PC-3 (cell line): ENCODE measurements around the gene EDN3. TPM values are rescaled to one million over a fixed set of nuclear protein-coding genes. Genes with fewer than 3 reads are reported as not detected.

Source experiments
- ATAC-seq: fragments of 200-7000 bp; cut with Tn5 transposase; 2 replicates; pipeline ENCODE4 v1.9.1; 2020; ENCODE audit warnings: mild to moderate bottlenecking, moderate library complexity
- BruUV-seq: library from RNA; stranded (reverse); fragments of 400-500 nt; replicated peaks from 2 replicates; lab custom pipeline; 2021; lab: Mats Ljungman, UMichigan
- CTCF ChIA-PET: fragments of 300-600 bp; sonication (Branson Sonifier 250); formaldehyde crosslinking; loops from one replicate; lab custom pipeline; 2022; ENCODE audit warnings: antibody characterized with exemption; lab: Charles Lee
- POLR2A ChIA-PET: fragments of 300-600 bp; sonication (Branson Sonifier 250); formaldehyde crosslinking; loops from one replicate; lab custom pipeline; 2022; ENCODE audit warnings: antibody characterized with exemption; ENCODE audit not compliant: unreplicated experiment; lab: Charles Lee
- DNase-seq: peaks from one replicate; pipeline ENCODE4 v3.0.0-alpha.2; 2015
- H2AFZ ChIP-seq: fragments of 300-600 bp; sonication (generic); 2 replicates; pipeline ENCODE4 v1.6.0; 2016; ENCODE audit warnings: antibody characterized with exemption, low read length
- H3F3A ChIP-seq: fragments of 300-600 bp; sonication (generic); one replicate; pipeline ENCODE4 v1.6.0; 2017; ENCODE audit warnings: antibody characterized with exemption, low read length, control low read depth, mild to moderate bottlenecking; ENCODE audit not compliant: unreplicated experiment
- H3K27ac ChIP-seq: fragments of 300-600 bp; sonication (generic); 2 replicates; pipeline ENCODE4 v1.5.1; 2016; ENCODE audit warnings: mild to moderate bottlenecking, low read length
- H3K27me3 ChIP-seq: fragments of 300-600 bp; sonication (generic); 2 replicates; pipeline ENCODE4 v1.6.1; 2016; ENCODE audit warnings: low read length, mixed read lengths
- H3K36me3 ChIP-seq: fragments of 300-600 bp; sonication (generic); 2 replicates; pipeline ENCODE4 v1.6.1; 2016; ENCODE audit warnings: low read depth, mixed run types, low read length, mixed read lengths
- H3K4me1 ChIP-seq: fragments of 300-600 bp; sonication (generic); 2 replicates; pipeline ENCODE4 v1.5.1; 2016; ENCODE audit warnings: low read length; ENCODE audit not compliant: insufficient read depth
- H3K4me2 ChIP-seq: fragments of 300-600 bp; sonication (generic); 2 replicates; pipeline ENCODE4 v1.6.0; 2016; ENCODE audit warnings: low read length
- H3K4me3 ChIP-seq: fragments of 300-600 bp; sonication (generic); 2 replicates; pipeline ENCODE4 v1.5.1; 2016; ENCODE audit warnings: mild to moderate bottlenecking, low read length, mixed read lengths
- H3K79me2 ChIP-seq: fragments of 300-600 bp; sonication (generic); 2 replicates; pipeline ENCODE4 v1.6.1; 2017; ENCODE audit warnings: low read length, mixed read lengths
- H3K9ac ChIP-seq: fragments of 300-600 bp; sonication (generic); 2 replicates; pipeline ENCODE4 v1.6.0; 2016; ENCODE audit warnings: mild to moderate bottlenecking, low read length
- H3K9me2 ChIP-seq: fragments of 300-600 bp; sonication (generic); replicated peaks from 2 replicates; pipeline ENCODE4 v1.6.1; 2016; ENCODE audit warnings: mixed run types, low read length, mixed read lengths
- H3K9me3 ChIP-seq: fragments of 300-600 bp; sonication (generic); 2 replicates; pipeline ENCODE4 v1.6.1; 2016; ENCODE audit warnings: low read length, mixed read lengths
- H4K20me1 ChIP-seq: fragments of 300-600 bp; sonication (generic); 2 replicates; pipeline ENCODE4 v1.6.1; 2016; ENCODE audit warnings: low read length, mixed read lengths
- EZH2 ChIP-seq: fragments of 300-600 bp; sonication (generic); IDR thresholded peaks from one replicate; pipeline ENCODE4 v1.6.1; 2017; ENCODE audit warnings: antibody characterized with exemption, mild to moderate bottlenecking, low read length; ENCODE audit not compliant: unreplicated experiment
- EZH2phosphoT487 ChIP-seq: fragments of 300-600 bp; sonication (generic); IDR thresholded peaks from 2 replicates; pipeline ENCODE4 v1.6.1; 2018; ENCODE audit warnings: mild to moderate bottlenecking, antibody characterized with exemption, low read length, borderline replicate concordance
- intact Hi-C: fragments of 100-400 bp; cut with micrococcal nuclease; formaldehyde crosslinking; loops from 2 replicates; pipeline ENCODE4 v1.9.0; 2023
- total RNA-seq: library from RNA; depleted of rRNA; stranded (reverse); fragments of >200 nt; gene quantifications from 2 replicates; pipeline ENCODE4 v1.2.3, GENCODE V29; 2014; rRNA removed
- TF ChIP-seq, protein P1 (sequence below): fragments of 300-600 bp; sonication (generic); conservative IDR thresholded peaks from 2 replicates; pipeline ENCODE4 v1.5.1; 2017; ENCODE audit warnings: antibody characterized with exemption, low read depth, mild to moderate bottlenecking, low read length

EDN3 gene
- total RNA-seq, 1 experiment from 2014 or later = not detected

DNA sequence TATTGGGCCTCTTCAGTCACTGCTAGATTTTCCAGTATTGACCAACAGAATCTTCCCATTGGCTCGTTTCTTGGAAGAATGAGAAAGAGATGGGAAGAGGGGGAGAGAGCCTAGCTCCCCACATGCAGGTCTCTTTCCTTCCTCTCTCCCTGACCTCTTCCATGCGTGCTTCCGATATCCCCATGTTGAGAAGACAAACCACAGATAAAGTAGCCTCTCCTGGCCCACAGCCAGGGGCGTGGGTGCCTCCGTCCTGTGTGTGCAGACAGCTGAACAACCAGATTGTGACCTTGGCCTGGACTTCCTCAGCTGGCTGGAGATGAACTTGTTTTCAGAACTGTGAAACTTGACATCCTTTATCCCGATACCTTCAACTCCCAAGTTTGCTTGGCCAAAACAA is 71.0 kb downstream of the EDN3 start:
- Histone ChIP-seq H3K9me2 (no peaks in the 10 kb centered on the region), H3K9ac (no peak overlapping the region), H3K79me2 (no peaks in the 10 kb centered on the region), H3K4me1 (no peaks in the 10 kb centered on the region), H3K27ac (no peak overlapping the region), H4K20me1 (no peaks in the 10 kb centered on the region), H3K4me2 (no peak overlapping the region), H3K9me3 (no peaks in the 10 kb centered on the region), H3K27me3 (peaks cover 78% of the 10 kb centered on the region), H2AFZ (no peak overlapping the region), H3K4me3 (no peak overlapping the region), H3F3A (no peaks in the 10 kb centered on the region), H3K36me3 (no peaks in the 10 kb centered on the region)
- BruUV-seq = no TSS peak
- intact Hi-C loops = no loop called here
- ChIA-PET POLR2A (no interaction called here), CTCF (no interaction called here)
- DNase-seq (no peak), ATAC-seq (no peak)
- no peak for TF ChIP-seq EZH2
- no peak for TF ChIP-seq EZH2phosphoT487
- TF ChIP-seq, protein P1, sequence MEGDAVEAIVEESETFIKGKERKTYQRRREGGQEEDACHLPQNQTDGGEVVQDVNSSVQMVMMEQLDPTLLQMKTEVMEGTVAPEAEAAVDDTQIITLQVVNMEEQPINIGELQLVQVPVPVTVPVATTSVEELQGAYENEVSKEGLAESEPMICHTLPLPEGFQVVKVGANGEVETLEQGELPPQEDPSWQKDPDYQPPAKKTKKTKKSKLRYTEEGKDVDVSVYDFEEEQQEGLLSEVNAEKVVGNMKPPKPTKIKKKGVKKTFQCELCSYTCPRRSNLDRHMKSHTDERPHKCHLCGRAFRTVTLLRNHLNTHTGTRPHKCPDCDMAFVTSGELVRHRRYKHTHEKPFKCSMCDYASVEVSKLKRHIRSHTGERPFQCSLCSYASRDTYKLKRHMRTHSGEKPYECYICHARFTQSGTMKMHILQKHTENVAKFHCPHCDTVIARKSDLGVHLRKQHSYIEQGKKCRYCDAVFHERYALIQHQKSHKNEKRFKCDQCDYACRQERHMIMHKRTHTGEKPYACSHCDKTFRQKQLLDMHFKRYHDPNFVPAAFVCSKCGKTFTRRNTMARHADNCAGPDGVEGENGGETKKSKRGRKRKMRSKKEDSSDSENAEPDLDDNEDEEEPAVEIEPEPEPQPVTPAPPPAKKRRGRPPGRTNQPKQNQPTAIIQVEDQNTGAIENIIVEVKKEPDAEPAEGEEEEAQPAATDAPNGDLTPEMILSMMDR = no peak

DNA sequence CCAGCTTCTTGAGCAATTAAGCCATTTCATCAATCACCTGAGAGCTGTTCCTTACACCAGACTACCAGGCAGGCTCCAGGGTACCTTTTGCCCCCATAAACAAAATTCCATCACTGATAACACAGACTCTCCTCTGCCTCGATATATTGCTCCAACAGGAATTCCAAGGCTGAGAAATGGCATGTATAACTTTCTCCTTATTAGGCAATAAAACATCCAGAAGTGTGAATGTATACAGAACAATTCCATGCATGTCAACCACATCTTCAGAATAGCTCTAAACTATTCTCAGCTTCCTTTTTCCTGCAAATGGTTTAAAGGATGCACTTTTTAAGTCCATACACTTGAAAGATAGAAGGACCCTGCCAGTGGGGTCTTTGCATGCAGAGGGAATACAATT is 73.8 kb downstream of the EDN3 start:
- Histone ChIP-seq H3F3A (no peaks in the 10 kb centered on the region), H4K20me1 (no peaks in the 10 kb centered on the region), H3K4me2 (no peak overlapping the region), H3K9me2 (no peaks in the 10 kb centered on the region), H3K27ac (no peak overlapping the region), H3K79me2 (no peaks in the 10 kb centered on the region), H3K36me3 (no peaks in the 10 kb centered on the region), H3K4me3 (no peak overlapping the region), H3K9me3 (no peaks in the 10 kb centered on the region), H3K9ac (no peak overlapping the region), H3K4me1 (no peaks in the 10 kb centered on the region), H3K27me3 (peaks cover 90% of the 10 kb centered on the region), H2AFZ (no peak overlapping the region)
- TF ChIP-seq EZH2phosphoT487 = no peak
- TF ChIP-seq, protein P1 = no peak
- no peak for TF ChIP-seq EZH2
- DNase-seq (no peak), ATAC-seq (no peak)
- intact Hi-C loops = no loop called here
- ChIA-PET CTCF (no interaction called here), POLR2A (no interaction called here)
- no TSS peak for BruUV-seq

DNA sequence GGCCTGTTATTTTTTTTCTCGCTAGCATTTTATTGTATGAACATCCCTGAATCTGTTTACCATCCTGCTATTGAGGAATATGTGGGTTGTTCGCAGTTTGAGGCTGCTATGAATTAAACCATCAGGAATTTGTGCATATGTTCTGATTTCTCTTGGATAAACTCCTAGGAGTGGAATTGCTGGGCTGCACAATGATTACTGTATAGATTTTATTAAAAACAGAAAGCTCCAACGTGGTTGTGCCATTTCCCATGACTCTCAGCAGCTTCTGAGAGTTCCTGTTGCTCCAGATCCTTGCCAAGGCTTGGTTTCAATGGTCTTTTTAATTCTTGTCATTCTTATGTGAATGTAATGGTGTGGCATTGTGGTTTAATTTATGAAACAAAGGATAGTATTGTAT is 75.1 kb downstream of the EDN3 start:
- Histone ChIP-seq H3K9me3 (no peaks in the 10 kb centered on the region), H3K27ac (no peak overlapping the region), H3K9me2 (no peaks in the 10 kb centered on the region), H2AFZ (no peak overlapping the region), H3K79me2 (no peaks in the 10 kb centered on the region), H4K20me1 (no peaks in the 10 kb centered on the region), H3K36me3 (no peaks in the 10 kb centered on the region), H3K27me3 (peaks cover 91% of the 10 kb centered on the region), H3K9ac (no peak overlapping the region), H3F3A (no peaks in the 10 kb centered on the region), H3K4me2 (no peak overlapping the region), H3K4me3 (no peak overlapping the region), H3K4me1 (no peaks in the 10 kb centered on the region)
- TF ChIP-seq EZH2 = no peak
- TF ChIP-seq, protein P1 = no peak
- TF ChIP-seq EZH2phosphoT487 = no peak
- ATAC-seq = no peak
- intact Hi-C loops = no loop called here
- BruUV-seq = no TSS peak
- no peak for DNase-seq
- ChIA-PET POLR2A (no interaction called here), CTCF (no interaction called here)

Other genes starting within 250 kb of the EDN3 start
- not detected in 2 replicates for gene ZNF831, start 136.8 kb upstream of the EDN3 start, total RNA-seq